BLaER1 treated with 17β-estradiol and CSF1 and Interleukin-3, amounts not matched to agents 10 nM and 100 nM (cell line): ENCODE results near the gene MYOCOS.

ENCODE experiments used
- H3K27ac ChIP-seq, 11 experiments: shearing (Covaris generic); formaldehyde crosslinking; 2 replicates each; pipeline ENCODE4 v1.8.1; 2022
- H3K27me3 ChIP-seq, 11 experiments: shearing (Covaris generic); formaldehyde crosslinking; 2 replicates each; pipeline ENCODE4 v1.8.1; 2022
- H3K36me3 ChIP-seq, 11 experiments: shearing (Covaris generic); formaldehyde crosslinking; 2 replicates each; pipeline ENCODE4 v1.8.1; 2022
- H3K4me1 ChIP-seq, 10 experiments: shearing (Covaris generic); formaldehyde crosslinking; 2 replicates each; pipeline ENCODE4 v1.8.1; 2022
- H3K4me2 ChIP-seq, 11 experiments: shearing (Covaris generic); formaldehyde crosslinking; 2 replicates each; pipeline ENCODE4 v1.8.1; 2022
- H3K4me3 ChIP-seq, 10 experiments: shearing (Covaris generic); formaldehyde crosslinking; 2 replicates each; pipeline ENCODE4 v1.8.1; 2022
- H3K9ac ChIP-seq, 11 experiments: shearing (Covaris generic); formaldehyde crosslinking; 2 replicates each; pipeline ENCODE4 v1.8.1; 2022
- H3K9me3 ChIP-seq, 11 experiments: shearing (Covaris generic); formaldehyde crosslinking; replicated peaks in 1 of 11; 2 replicates each; pipeline ENCODE4 v1.8.1; 2022
- H4K20me1 ChIP-seq, 11 experiments: shearing (Covaris generic); formaldehyde crosslinking; 2 replicates each; pipeline ENCODE4 v1.8.1; 2022
- Cebpa-rat ChIP-seq, 11 experiments: shearing (Covaris generic); IDR thresholded peaks; 2 replicates each; pipeline ENCODE4 v1.8.1; 2022

Gene MYOCOS

GRCh38 chr1:171622152-171622462, at the start of gene MYOCOS:
Gene MYOCOS, plus strand, starts transcription at chr1:171622243. Its CDS starts 1,641 bp downstream, at chr1:171623884.
- H3K36me3 ChIP-seq, result no peaks in the 10 kb centered on the region

GRCh38 chr1:171576144-171576543, 45.9 kb upstream of the MYOCOS start:
- Histone ChIP-seq H4K20me1 (peaks cover 2 to 77% (median 9%) of the 10 kb centered on the region in 11 experiments; a peak in 12 of 22 replicates), H3K9ac (no peak overlapping the region), H3K4me3 (no peak overlapping the region), H3K27ac (no peak overlapping the region), H3K4me2 (no peak overlapping the region), H3K36me3 (peaks cover 91 to 100% (median 98%) of the 10 kb centered on the region in 11 experiments), H3K27me3 (no peaks in the 10 kb centered on the region), H3K4me1 (no peaks in the 10 kb centered on the region), H3K9me3 (no peaks in the 10 kb centered on the region)
- TF ChIP-seq Cebpa-rat (IDR thresholded peaks at IDR 0.05), result no peak

More at GRCh38 chr1:171622152-171622462, at the start of gene MYOCOS:
- Histone ChIP-seq H3K9me3 (no peaks in the 10 kb centered on the region), H3K9ac (no peak within 1 kb of the TSS), H4K20me1 (no peaks in the 10 kb centered on the region), H3K27me3 (no peaks in the 10 kb centered on the region), H3K4me2 (no peak within 1 kb of the TSS), H3K27ac (no peak within 1 kb of the TSS), H3K4me3 (no peak within 1 kb of the TSS), H3K4me1 (0 out of 20 replicates have a peak, but pooled peaks cover 0 to 4% (median 0%) of the 10 kb centered on the region in 10 experiments)
- TF ChIP-seq Cebpa-rat (IDR thresholded peaks at IDR 0.05), result no peak

- no peak for TF ChIP-seq Cebpa-rat (IDR thresholded peaks at IDR 0.05)
- no peaks in the 10 kb centered on the region for H3K9me3 ChIP-seq
- no peak overlapping the region for H3K4me2 ChIP-seq
- H3K4me1 ChIP-seq, result no peaks in the 10 kb centered on the region
- no peak overlapping the region for H3K9ac ChIP-seq
- no peak overlapping the region for H3K27ac ChIP-seq
- H3K36me3 ChIP-seq, result peaks cover 93 to 100% (median 100%) of the 10 kb centered on the region in 11 experiments
- H3K4me3 ChIP-seq, result no peak overlapping the region
- peaks cover 7 to 80% (median 24%) of the 10 kb centered on the region in 11 experiments; a peak in 17 of 22 replicates for H4K20me1 ChIP-seq
- H3K27me3 ChIP-seq, result no peaks in the 10 kb centered on the region
Measured at GRCh38 chr1:171581226-171581625, 40.8 kb upstream of the MYOCOS start.

GRCh38 chr1:171581766-171582165, 40.3 kb upstream of the MYOCOS start:
- Histone ChIP-seq H4K20me1 (peaks cover 7 to 76% (median 19%) of the 10 kb centered on the region in 11 experiments; a peak in 17 of 22 replicates), H3K4me2 (no peak overlapping the region), H3K9me3 (no peaks in the 10 kb centered on the region), H3K4me1 (no peaks in the 10 kb centered on the region), H3K9ac (no peak overlapping the region), H3K27me3 (no peaks in the 10 kb centered on the region), H3K4me3 (no peak overlapping the region), H3K36me3 (peaks cover 94 to 100% (median 100%) of the 10 kb centered on the region in 11 experiments), H3K27ac (no peak overlapping the region)
- TF ChIP-seq Cebpa-rat (IDR thresholded peaks at IDR 0.05), result no peak

GRCh38 chr1:171582589-171582988, 39.5 kb upstream of the MYOCOS start:
- H3K4me3 ChIP-seq, result no peak overlapping the region
- no peak overlapping the region for H3K27ac ChIP-seq
- no peaks in the 10 kb centered on the region for H3K4me1 ChIP-seq
- no peak overlapping the region for H3K9ac ChIP-seq
- H3K9me3 ChIP-seq, result no peaks in the 10 kb centered on the region
- H4K20me1 ChIP-seq, result peaks cover 7 to 77% (median 19%) of the 10 kb centered on the region in 11 experiments; a peak in 17 of 22 replicates
- peaks cover 94 to 100% (median 100%) of the 10 kb centered on the region in 11 experiments for H3K36me3 ChIP-seq
- no peak for TF ChIP-seq Cebpa-rat (IDR thresholded peaks at IDR 0.05)
- H3K27me3 ChIP-seq, result no peaks in the 10 kb centered on the region
- no peak overlapping the region for H3K4me2 ChIP-seq

GRCh38 chr1:171583591-171584201, 38.3 kb upstream of the MYOCOS start:
- Histone ChIP-seq H3K4me3 (no peak overlapping the region), H3K9ac (no peak overlapping the region), H3K4me2 (no peak overlapping the region), H3K27me3 (no peaks in the 10 kb centered on the region), H3K9me3 (no peaks in the 10 kb centered on the region), H4K20me1 (peaks cover 6 to 73% (median 19%) of the 10 kb centered on the region in 11 experiments; a peak in 16 of 22 replicates), H3K36me3 (peaks cover 94 to 100% (median 100%) of the 10 kb centered on the region in 11 experiments), H3K27ac (no peak overlapping the region), H3K4me1 (no peaks in the 10 kb centered on the region)
- no peak for TF ChIP-seq Cebpa-rat (IDR thresholded peaks at IDR 0.05)

- Histone ChIP-seq H3K4me3 (no peak overlapping the region), H3K9me3 (no peaks in the 10 kb centered on the region), H3K4me2 (no peak overlapping the region), H3K27ac (no peak overlapping the region), H3K9ac (no peak overlapping the region), H3K27me3 (no peaks in the 10 kb centered on the region), H3K4me1 (no peaks in the 10 kb centered on the region), H4K20me1 (peaks cover 6 to 66% (median 22%) of the 10 kb centered on the region in 11 experiments; a peak in 16 of 22 replicates), H3K36me3 (peaks cover 94 to 100% (median 100%) of the 10 kb centered on the region in 11 experiments)
- no peak for TF ChIP-seq Cebpa-rat (IDR thresholded peaks at IDR 0.05)
Measured at GRCh38 chr1:171585715-171586114, 36.3 kb upstream of the MYOCOS start.

- no peak overlapping the region for H3K4me3 ChIP-seq
- TF ChIP-seq Cebpa-rat (IDR thresholded peaks at IDR 0.05), result no peak
- H3K36me3 ChIP-seq, result peaks cover 97 to 100% (median 100%) of the 10 kb centered on the region in 11 experiments
- H3K4me2 ChIP-seq, result no peak overlapping the region
- peaks cover under 1 to 43% (median 7%) of the 10 kb centered on the region in 11 experiments; a peak in 14 of 22 replicates for H4K20me1 ChIP-seq
- H3K9ac ChIP-seq, result no peak overlapping the region
- H3K4me1 ChIP-seq, result no peaks in the 10 kb centered on the region
- no peaks in the 10 kb centered on the region for H3K27me3 ChIP-seq
- no peak overlapping the region for H3K27ac ChIP-seq
- H3K9me3 ChIP-seq, result no peaks in the 10 kb centered on the region
Measured at GRCh38 chr1:171588230-171588629, 33.8 kb upstream of the MYOCOS start.

- no peaks in the 10 kb centered on the region for H3K4me1 ChIP-seq
- no peak overlapping the region for H3K9ac ChIP-seq
- no peaks in the 10 kb centered on the region for H3K9me3 ChIP-seq
- H3K4me2 ChIP-seq, result no peak overlapping the region
- peaks cover 97 to 100% (median 100%) of the 10 kb centered on the region in 11 experiments for H3K36me3 ChIP-seq
- H4K20me1 ChIP-seq, result peaks cover 0 to 32% (median 3%) of the 10 kb centered on the region in 11 experiments; a peak in 8 of 22 replicates
- no peak for TF ChIP-seq Cebpa-rat (IDR thresholded peaks at IDR 0.05)
- H3K27ac ChIP-seq, result no peak overlapping the region
- H3K27me3 ChIP-seq, result no peaks in the 10 kb centered on the region
- no peak overlapping the region for H3K4me3 ChIP-seq
Measured at GRCh38 chr1:171590022-171590421, 32.0 kb upstream of the MYOCOS start.

- Histone ChIP-seq H3K36me3 (peaks cover 55 to 79% (median 69%) of the 10 kb centered on the region in 11 experiments), H4K20me1 (peaks cover 0 to 5% (median 0%) of the 10 kb centered on the region in 11 experiments; a peak in 2 of 22 replicates)
Measured at GRCh38 chr1:171595324-171595723, 26.7 kb upstream of the MYOCOS start.

More at GRCh38 chr1:171595324-171595723, 26.7 kb upstream of the MYOCOS start:
- Histone ChIP-seq H3K4me2 (no peak overlapping the region), H3K27ac (no peak overlapping the region), H3K4me3 (no peak overlapping the region), H3K9me3 (peaks cover 0 to 6% (median 0%) of the 10 kb centered on the region in 11 experiments; a peak in 2 of 22 replicates), H3K27me3 (no peaks in the 10 kb centered on the region), H3K9ac (no peak overlapping the region), H3K4me1 (peaks cover 3 to 37% (median 18%) of the 10 kb centered on the region in 10 experiments; a peak in 18 of 20 replicates)
- no peak for TF ChIP-seq Cebpa-rat (IDR thresholded peaks at IDR 0.05)
